Suprapubic skin (tissue), 4 donors: ENCODE data around the gene SLC29A3.

Experiments
- CTCF ChIP-seq, 2 donors: fragments of 200-600 bp in 1 of 2; fragments of 450-650 bp in 1 of 2; sonication (generic) in 1 of 2; IDR thresholded peaks; one replicate each; pipeline ENCODE4 v1.5.1; 2016 to 2019; ENCODE audit warnings: antibody characterized with exemption in 2 of 2, mild to moderate bottlenecking in 1 of 2, moderate library complexity in 1 of 2
- EP300 ChIP-seq: sonication (generic); formaldehyde crosslinking; IDR thresholded peaks from one replicate; pipeline ENCODE4 v1.6.1; 2017; ENCODE audit warnings: antibody characterized with exemption
- POLR2A ChIP-seq, 2 donors: fragments of 450-650 bp; IDR thresholded peaks; one replicate each; pipeline ENCODE4 v1.6.1; 2017; ENCODE audit warnings: antibody characterized with exemption in 2 of 2, mild to moderate bottlenecking in 2 of 2, moderate library complexity in 2 of 2
- POLR2AphosphoS5 ChIP-seq, 3 donors: sonication (generic); formaldehyde crosslinking; IDR thresholded peaks; one replicate each; pipeline ENCODE4 v1.6.1; 2017; ENCODE audit warnings: antibody characterized with exemption in 3 of 3

- TF ChIP-seq CTCF (IDR thresholded peaks at IDR 0.05) (no peak), POLR2AphosphoS5 (IDR thresholded peaks at IDR 0.05) (no peak), POLR2A (IDR thresholded peaks at IDR 0.05) (no peak), EP300 (no peak)
Measured at GRCh38 chr10:71346731-71347130, 27.7 kb downstream of the SLC29A3 start.
